HepG2 (cell line): Measurements from ENCODE around the gene HLF. TPM values are rescaled to one million over a fixed set of nuclear protein-coding genes. Genes with fewer than 3 reads are reported as not detected.

Experiments used
- EZH2 ChIP-seq: conservative IDR thresholded peaks from 2 replicates; pipeline ENCODE4 v1.6.1; 2012; ENCODE audit warnings: mild to moderate bottlenecking, low read depth, low read length, moderate library complexity
- NR2F6 ChIP-seq, 2 experiments: IDR thresholded peaks; 2 replicates each; pipeline ENCODE4 v1.6.1; 2016; ENCODE audit warnings: antibody characterized with exemption in 1 of 2, mild to moderate bottlenecking in 1 of 2
- PTBP1 ChIP-seq: fragments of 200-400 bp; formaldehyde crosslinking; IDR thresholded peaks from 2 replicates; pipeline ENCODE4 v1.6.1; 2018; ENCODE audit warnings: low read length, low read depth; ENCODE audit not compliant: poor library complexity, severe bottlenecking
- SPEN ChIP-seq: sonication (generic); formaldehyde crosslinking; IDR thresholded peaks from 2 replicates; pipeline ENCODE4 v1.5.1; 2020; ENCODE audit warnings: low read depth, mild to moderate bottlenecking, missing genetic modification reagents
- TFAP4 ChIP-seq: sonication (generic); IDR thresholded peaks from 2 replicates; pipeline ENCODE4 v1.6.1; 2016; ENCODE audit warnings: low read depth, borderline replicate concordance
- ZBTB10 ChIP-seq: sonication (generic); formaldehyde crosslinking; IDR thresholded peaks from 2 replicates; pipeline ENCODE4 v1.4.0; 2020; ENCODE audit warnings: missing genetic modification reagents, borderline replicate concordance
- ZNF160 ChIP-seq: sonication (generic); formaldehyde crosslinking; IDR thresholded peaks from 2 replicates; pipeline ENCODE4 v1.8.0; 2022; ENCODE audit warnings: mild to moderate bottlenecking, inconsistent platforms, missing genetic modification reagents
- ZNF205 ChIP-seq: IDR thresholded peaks from 2 replicates; pipeline ENCODE4 v1.6.1; 2018; ENCODE audit warnings: missing biosample characterization, missing genetic modification reagents
- ZNF574 ChIP-seq: sonication (generic); formaldehyde crosslinking; IDR thresholded peaks from 2 replicates; pipeline ENCODE4 v1.4.0; 2020; ENCODE audit warnings: missing genetic modification reagents
- ZNF597 ChIP-seq: sonication (generic); formaldehyde crosslinking; IDR thresholded peaks from 2 replicates; pipeline ENCODE4 v1.5.0; 2020; ENCODE audit warnings: missing genetic modification reagents
- ZNF775 ChIP-seq: sonication (generic); formaldehyde crosslinking; IDR thresholded peaks from 2 replicates; pipeline ENCODE4 v1.4.0; 2020; ENCODE audit warnings: missing genetic modification reagents, mild to moderate bottlenecking, moderate library complexity, borderline replicate concordance
- ZNF850 ChIP-seq: sonication (generic); formaldehyde crosslinking; conservative IDR thresholded peaks from 2 replicates; pipeline ENCODE4 v1.9.0; 2021; ENCODE audit warnings: mild to moderate bottlenecking, missing genetic modification reagents
- ZZZ3 ChIP-seq: sonication (generic); formaldehyde crosslinking; IDR thresholded peaks from 2 replicates; pipeline ENCODE4 v1.4.0; 2020; ENCODE audit warnings: missing genetic modification reagents, mild to moderate bottlenecking, borderline replicate concordance
- polyA plus RNA-seq, 8 experiments: library from polyadenylated mRNA; depleted of rRNA in 3 of 8; stranded (reverse) in 7 of 8; unstranded in 1 of 8; fragments of >200 nt; fragmentation: Illumina TruSeq in 4 of 8; extraction: Trizol in 4 of 8; gene quantifications; 2 replicates each; pipeline versions ENCODE4 v1.2.1 to v1.2.3, GENCODE V29; 2011 to 2016; ENCODE audit warnings: low read depth in 4 of 8, missing spikeins in 1 of 8, mixed read lengths in 1 of 8; ENCODE audit not compliant: insufficient read depth in 1 of 8
- total RNA-seq, 5 experiments: library from RNA; depleted of rRNA; stranded (reverse); fragments of >200 nt; fragmentation: Illumina TruSeq; extraction: Trizol; gene quantifications; 2 replicates each; pipeline ENCODE4 v1.2.3, GENCODE V29; 2016; ENCODE audit warnings: low read depth in 1 of 5
- TF ChIP-seq, protein P1 (sequence below): sonication (generic); formaldehyde crosslinking; IDR thresholded peaks from 2 replicates; pipeline ENCODE4 v1.4.0; 2020; ENCODE audit warnings: missing genetic modification reagents, borderline replicate concordance
- TF ChIP-seq, protein P2 (sequence below): sonication (generic); formaldehyde crosslinking; IDR thresholded peaks from 2 replicates; pipeline ENCODE4 v1.8.1; 2022; ENCODE audit warnings: mild to moderate bottlenecking, missing genetic modification reagents

The HLF gene
- total and polyA plus RNA-seq, 2 of the 13 experiments (the other 11 are each of a cell fraction or from before 2014, with no cell fraction given), result 202 to 346 TPM

DNA sequence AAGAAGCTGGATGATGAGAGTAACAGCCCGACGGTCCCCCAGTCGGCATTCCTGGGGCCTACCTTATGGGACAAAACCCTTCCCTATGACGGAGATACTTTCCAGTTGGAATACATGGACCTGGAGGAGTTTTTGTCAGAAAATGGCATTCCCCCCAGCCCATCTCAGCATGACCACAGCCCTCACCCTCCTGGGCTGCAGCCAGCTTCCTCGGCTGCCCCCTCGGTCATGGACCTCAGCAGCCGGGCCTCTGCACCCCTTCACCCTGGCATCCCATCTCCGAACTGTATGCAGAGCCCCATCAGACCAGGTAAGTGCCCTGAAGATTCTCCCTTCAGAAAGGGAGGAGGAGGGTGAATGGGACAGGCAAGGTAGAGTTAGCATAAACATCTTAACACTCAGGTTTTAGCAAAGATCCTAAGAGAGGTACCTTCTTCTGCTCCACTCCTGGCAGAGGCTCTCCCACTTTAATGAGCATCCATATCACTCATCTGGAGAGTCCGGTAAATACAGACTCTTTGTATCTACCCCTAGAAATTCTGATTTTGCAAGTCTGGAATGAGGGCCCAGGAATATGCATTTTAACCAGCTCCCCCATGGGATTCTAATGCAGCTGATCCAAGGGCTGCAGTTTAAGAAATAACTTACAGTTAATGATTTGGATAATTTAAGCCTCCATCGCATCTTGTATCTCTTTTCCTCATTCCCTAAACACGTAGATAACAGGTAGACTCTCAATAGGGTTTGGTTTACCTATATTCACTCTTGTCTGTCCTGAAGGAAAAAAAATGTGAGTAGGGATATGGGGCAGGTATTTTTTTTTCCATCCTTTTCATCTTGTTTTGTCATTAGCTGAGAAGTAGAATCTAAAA lies 3.3 kb downstream of the HLF start (continued):
- TF ChIP-seq, protein P1, sequence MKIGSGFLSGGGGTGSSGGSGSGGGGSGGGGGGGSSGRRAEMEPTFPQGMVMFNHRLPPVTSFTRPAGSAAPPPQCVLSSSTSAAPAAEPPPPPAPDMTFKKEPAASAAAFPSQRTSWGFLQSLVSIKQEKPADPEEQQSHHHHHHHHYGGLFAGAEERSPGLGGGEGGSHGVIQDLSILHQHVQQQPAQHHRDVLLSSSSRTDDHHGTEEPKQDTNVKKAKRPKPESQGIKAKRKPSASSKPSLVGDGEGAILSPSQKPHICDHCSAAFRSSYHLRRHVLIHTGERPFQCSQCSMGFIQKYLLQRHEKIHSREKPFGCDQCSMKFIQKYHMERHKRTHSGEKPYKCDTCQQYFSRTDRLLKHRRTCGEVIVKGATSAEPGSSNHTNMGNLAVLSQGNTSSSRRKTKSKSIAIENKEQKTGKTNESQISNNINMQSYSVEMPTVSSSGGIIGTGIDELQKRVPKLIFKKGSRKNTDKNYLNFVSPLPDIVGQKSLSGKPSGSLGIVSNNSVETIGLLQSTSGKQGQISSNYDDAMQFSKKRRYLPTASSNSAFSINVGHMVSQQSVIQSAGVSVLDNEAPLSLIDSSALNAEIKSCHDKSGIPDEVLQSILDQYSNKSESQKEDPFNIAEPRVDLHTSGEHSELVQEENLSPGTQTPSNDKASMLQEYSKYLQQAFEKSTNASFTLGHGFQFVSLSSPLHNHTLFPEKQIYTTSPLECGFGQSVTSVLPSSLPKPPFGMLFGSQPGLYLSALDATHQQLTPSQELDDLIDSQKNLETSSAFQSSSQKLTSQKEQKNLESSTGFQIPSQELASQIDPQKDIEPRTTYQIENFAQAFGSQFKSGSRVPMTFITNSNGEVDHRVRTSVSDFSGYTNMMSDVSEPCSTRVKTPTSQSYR (CRISPR knock-in tag), result no peak
- TF ChIP-seq ZNF775 (CRISPR knock-in tag), result no peak
- TF ChIP-seq ZNF850 (CRISPR knock-in tag), result no peak
- TF ChIP-seq ZZZ3 (CRISPR knock-in tag), result no peak
- no peak for TF ChIP-seq ZNF574 (CRISPR knock-in tag)
- TF ChIP-seq, protein P2, sequence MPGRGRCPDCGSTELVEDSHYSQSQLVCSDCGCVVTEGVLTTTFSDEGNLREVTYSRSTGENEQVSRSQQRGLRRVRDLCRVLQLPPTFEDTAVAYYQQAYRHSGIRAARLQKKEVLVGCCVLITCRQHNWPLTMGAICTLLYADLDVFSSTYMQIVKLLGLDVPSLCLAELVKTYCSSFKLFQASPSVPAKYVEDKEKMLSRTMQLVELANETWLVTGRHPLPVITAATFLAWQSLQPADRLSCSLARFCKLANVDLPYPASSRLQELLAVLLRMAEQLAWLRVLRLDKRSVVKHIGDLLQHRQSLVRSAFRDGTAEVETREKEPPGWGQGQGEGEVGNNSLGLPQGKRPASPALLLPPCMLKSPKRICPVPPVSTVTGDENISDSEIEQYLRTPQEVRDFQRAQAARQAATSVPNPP (CRISPR knock-in tag), result no peak
- no peak for TF ChIP-seq EZH2
- TF ChIP-seq ZNF205, result no peak
- TF ChIP-seq ZNF597 (CRISPR knock-in tag), result no peak
- no peak; the same call in 1 of the 2 replicates for TF ChIP-seq SPEN (CRISPR knock-in tag)
- TF ChIP-seq ZBTB10 (CRISPR knock-in tag), result no peak; the same call in 1 of the 2 replicates
- TF ChIP-seq ZNF160 (CRISPR knock-in tag), result no peak
- TF ChIP-seq PTBP1, result no peak
- no peak for TF ChIP-seq TFAP4
- no peak for TF ChIP-seq NR2F6 (IDR thresholded peaks at IDR 0.05)
- no peak for TF ChIP-seq NR2F6 (CRISPR knock-in tag; IDR thresholded peaks at IDR 0.05)
